K562 (cell line): ENCODE data around the gene EXOC6. TPM values are rescaled to one million over a fixed set of nuclear protein-coding genes. Genes with fewer than 3 reads are reported as not detected.

Experiments used
- EGR1 ChIP-seq: fragments of 450-650 bp; conservative IDR thresholded peaks from 2 replicates; pipeline ENCODE4 v1.6.1; 2017; ENCODE audit warnings: mild to moderate bottlenecking
- ETV1 ChIP-seq: fragments of 450-650 bp; conservative IDR thresholded peaks from 2 replicates; pipeline ENCODE4 v1.6.1; 2016; ENCODE audit warnings: missing genetic modification characterization, control low read depth, low read depth, missing compliant biosample characterization
- GABPB1 ChIP-seq: sonication (generic); formaldehyde crosslinking; IDR thresholded peaks from 2 replicates; pipeline ENCODE4 v1.8.0; 2022; ENCODE audit warnings: mild to moderate bottlenecking, missing genetic modification reagents
- HCFC1 ChIP-seq: IDR thresholded peaks from 2 replicates; pipeline ENCODE4 v1.6.1; 2012; ENCODE audit warnings: low read depth, low read length, improper control_type of control experiment
- KAT7 ChIP-seq: sonication (generic); formaldehyde crosslinking; IDR thresholded peaks from 2 replicates; pipeline ENCODE4 v1.8.0; 2022; ENCODE audit warnings: missing genetic modification reagents, mild to moderate bottlenecking, borderline replicate concordance
- KLF10 ChIP-seq: fragments of 250-450 bp; sonication (Bioruptor Pico); IDR thresholded peaks from 2 replicates; pipeline ENCODE4 v1.6.1; 2021; ENCODE audit warnings: matching md5 sums
- MAZ ChIP-seq, 2 experiments: fragments of 450-650 bp in 1 of 2; sonication (generic) in 1 of 2; formaldehyde crosslinking; IDR thresholded peaks in 1 of 2; conservative IDR thresholded peaks in 1 of 2; 2 replicates each; pipeline versions ENCODE4 v1.4.0 to v1.5.0; 2020; ENCODE audit warnings: mild to moderate bottlenecking in 1 of 2, missing genetic modification reagents in 1 of 2
- MXI1 ChIP-seq: IDR thresholded peaks from 2 replicates; pipeline ENCODE4 v1.6.1; 2011; ENCODE audit warnings: low read depth, mild to moderate bottlenecking, improper control_type of control experiment, low read length
- NR2C1 ChIP-seq, 2 experiments: fragments of 450-650 bp; IDR thresholded peaks; 2 replicates each; pipeline ENCODE4 v1.6.1; 2017; ENCODE audit warnings: mild to moderate bottlenecking in 2 of 2, antibody characterized with exemption in 1 of 2, inconsistent platforms in 1 of 2, missing compliant biosample characterization in 1 of 2, missing genetic modification characterization in 1 of 2
- PHF8 ChIP-seq: fragments of 200-600 bp; sonication (generic); IDR thresholded peaks from 2 replicates; pipeline ENCODE4 v1.6.1; 2012; ENCODE audit warnings: mixed run types, mild to moderate bottlenecking, inconsistent platforms, low read length, moderate library complexity, borderline replicate concordance
- PRMT5 ChIP-seq: sonication (generic); formaldehyde crosslinking; IDR thresholded peaks from 2 replicates; pipeline ENCODE4 v1.5.0; 2020; ENCODE audit warnings: missing genetic modification reagents
- SAFB ChIP-seq: fragments of 200-400 bp; formaldehyde crosslinking; IDR thresholded peaks from 2 replicates; pipeline ENCODE4 v1.6.1; 2017; ENCODE audit warnings: low read depth, low read length, borderline replicate concordance
- TAF7 ChIP-seq: fragments of 450-650 bp; IDR thresholded peaks from 2 replicates; pipeline ENCODE4 v1.6.1; 2016; ENCODE audit warnings: missing genetic modification characterization, missing compliant biosample characterization
- ZBTB8A ChIP-seq: fragments of 450-650 bp; IDR thresholded peaks from 2 replicates; pipeline ENCODE4 v1.6.1; 2018; ENCODE audit warnings: mild to moderate bottlenecking, moderate library complexity; ENCODE audit not compliant: partially characterized antibody
- ZNF589 ChIP-seq: fragments of 200-800 bp; sonication (Bioruptor generic); IDR thresholded peaks from 2 replicates; pipeline ENCODE4 v1.6.1; 2016; ENCODE audit warnings: low read depth, missing genetic modification characterization, missing compliant biosample characterization
- polyA plus RNA-seq, 8 experiments: library from polyadenylated mRNA; depleted of rRNA in 4 of 8; stranded (reverse) in 5 of 8; unstranded in 3 of 8; fragments of >200 nt; fragmentation: Nextera tagmentation in 2 of 8; fragmentation: Illumina TruSeq in 1 of 8; extraction: Ambion mirVana in 2 of 8; extraction: Trizol in 1 of 8; gene quantifications; 2 replicates each; pipeline versions ENCODE4 v1.2.1 to v1.2.3, GENCODE V29; 2011 to 2014; ENCODE audit warnings: inconsistent platforms in 1 of 8, missing spikeins in 1 of 8
- total RNA-seq, 7 experiments: library from RNA; depleted of rRNA in 6 of 7; stranded (reverse); fragments of >200 nt in 6 of 7; fragmentation: Illumina TruSeq in 2 of 7; extraction: Trizol in 2 of 7; gene quantifications; 2 replicates each; pipeline versions ENCODE4 v1.2.1 to v1.2.3, GENCODE V29; 2011 to 2021; ENCODE audit warnings: low replicate concordance in 1 of 7
- TF ChIP-seq, protein P1 (sequence below): fragments of 250-450 bp; sonication (Bioruptor Pico); IDR thresholded peaks from 2 replicates; pipeline ENCODE4 v1.9.0; 2021; ENCODE audit warnings: mild to moderate bottlenecking, inconsistent platforms
- TF ChIP-seq, protein P2 (sequence below): fragments of 450-650 bp; conservative IDR thresholded peaks from 2 replicates; pipeline ENCODE4 v1.6.1; 2016; ENCODE audit warnings: missing genetic modification characterization, low read depth, mild to moderate bottlenecking, missing compliant biosample characterization, moderate library complexity
- TF ChIP-seq, protein P3 (sequence below): fragments of 200-800 bp; sonication (Bioruptor generic); IDR thresholded peaks from 2 replicates; pipeline ENCODE4 v1.6.1; 2016; ENCODE audit warnings: missing genetic modification characterization, missing compliant biosample characterization

Gene EXOC6
- total and polyA plus RNA-seq, 9 of the 15 experiments (the other 6 are each of a cell fraction or from before 2014, with no cell fraction given), result 13.9 to 42.8 (median 24.9) TPM

DNA sequence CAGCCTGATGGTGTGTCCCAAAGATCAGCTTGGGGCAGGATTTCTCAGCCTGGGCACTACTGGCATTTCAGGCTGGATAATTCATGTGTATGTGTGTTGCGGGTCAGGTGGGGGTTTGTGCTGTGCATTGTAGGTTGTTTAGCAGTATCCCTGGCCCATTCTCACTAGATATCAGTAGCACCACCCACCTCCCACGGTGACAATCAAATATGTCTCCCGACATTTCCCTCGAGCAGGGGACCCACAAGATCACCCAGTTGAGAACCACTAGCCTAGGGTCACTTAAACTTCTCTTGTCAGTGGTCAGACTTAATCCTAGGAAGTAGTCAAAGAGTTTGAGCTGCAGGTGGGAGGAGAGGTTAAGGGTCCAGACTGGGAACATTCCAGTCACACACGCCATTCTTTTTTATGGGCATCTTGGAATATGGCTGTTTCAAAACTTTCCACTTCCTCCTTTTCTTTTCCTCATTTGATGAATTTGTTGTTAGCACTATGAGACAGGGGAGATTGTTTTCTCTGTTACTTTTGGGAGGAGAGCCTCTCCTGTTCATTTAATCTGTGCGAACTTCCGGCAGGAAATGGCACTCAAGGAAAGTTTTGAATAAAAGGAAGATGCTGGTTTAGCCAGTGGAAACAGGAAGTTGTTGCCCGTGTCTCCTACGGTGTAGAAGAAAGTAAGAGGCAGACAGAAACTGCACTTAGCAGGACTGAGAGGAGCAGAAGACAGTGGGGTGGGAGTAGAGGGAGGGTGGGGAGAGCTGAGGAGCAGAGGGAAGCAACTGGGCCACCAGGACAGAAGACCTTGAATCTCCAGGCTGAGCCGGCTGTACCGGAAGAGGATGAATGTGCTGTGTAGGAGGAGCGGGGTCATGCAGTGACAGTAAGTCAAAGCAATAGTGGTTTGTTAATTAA lies 17.6 kb upstream of the EXOC6 start (continued):
- TF ChIP-seq EGR1 (peak; percentile 40), KLF10 (CRISPR knock-in tag) (no peak), MAZ (CRISPR knock-in tag; conservative IDR thresholded peaks at IDR 0.05 in 1 of 2, IDR thresholded peaks at IDR 0.05 in 1 of 2) (0 out of 4 replicates have a peak, but pooled peaks of 1 of the 2 experiments have one; percentile 6), GABPB1 (CRISPR knock-in tag) (peak; percentile 25; the same call in 1 of the 2 replicates), ZNF589 (peak; percentile 50; the same call in 1 of the 2 replicates), ETV1 (peak; percentile 80), SAFB (no peak), NR2C1 (IDR thresholded peaks at IDR 0.05) (no peak), NR2C1 (tag; IDR thresholded peaks at IDR 0.05) (peak; percentile 57), ZBTB8A (no peak), PHF8 (peak; percentile 16; the same call in 1 of the 2 replicates), KAT7 (peak; percentile 36; the same call in 1 of the 2 replicates), TAF7 (tag) (peak; percentile 64; the same call in 1 of the 2 replicates), PRMT5 (no peak), HCFC1 (no peak), MXI1 (no peak)
- TF ChIP-seq, protein P1, sequence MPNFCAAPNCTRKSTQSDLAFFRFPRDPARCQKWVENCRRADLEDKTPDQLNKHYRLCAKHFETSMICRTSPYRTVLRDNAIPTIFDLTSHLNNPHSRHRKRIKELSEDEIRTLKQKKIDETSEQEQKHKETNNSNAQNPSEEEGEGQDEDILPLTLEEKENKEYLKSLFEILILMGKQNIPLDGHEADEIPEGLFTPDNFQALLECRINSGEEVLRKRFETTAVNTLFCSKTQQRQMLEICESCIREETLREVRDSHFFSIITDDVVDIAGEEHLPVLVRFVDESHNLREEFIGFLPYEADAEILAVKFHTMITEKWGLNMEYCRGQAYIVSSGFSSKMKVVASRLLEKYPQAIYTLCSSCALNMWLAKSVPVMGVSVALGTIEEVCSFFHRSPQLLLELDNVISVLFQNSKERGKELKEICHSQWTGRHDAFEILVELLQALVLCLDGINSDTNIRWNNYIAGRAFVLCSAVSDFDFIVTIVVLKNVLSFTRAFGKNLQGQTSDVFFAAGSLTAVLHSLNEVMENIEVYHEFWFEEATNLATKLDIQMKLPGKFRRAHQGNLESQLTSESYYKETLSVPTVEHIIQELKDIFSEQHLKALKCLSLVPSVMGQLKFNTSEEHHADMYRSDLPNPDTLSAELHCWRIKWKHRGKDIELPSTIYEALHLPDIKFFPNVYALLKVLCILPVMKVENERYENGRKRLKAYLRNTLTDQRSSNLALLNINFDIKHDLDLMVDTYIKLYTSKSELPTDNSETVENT (CRISPR knock-in tag), result no peak
- TF ChIP-seq, protein P2, sequence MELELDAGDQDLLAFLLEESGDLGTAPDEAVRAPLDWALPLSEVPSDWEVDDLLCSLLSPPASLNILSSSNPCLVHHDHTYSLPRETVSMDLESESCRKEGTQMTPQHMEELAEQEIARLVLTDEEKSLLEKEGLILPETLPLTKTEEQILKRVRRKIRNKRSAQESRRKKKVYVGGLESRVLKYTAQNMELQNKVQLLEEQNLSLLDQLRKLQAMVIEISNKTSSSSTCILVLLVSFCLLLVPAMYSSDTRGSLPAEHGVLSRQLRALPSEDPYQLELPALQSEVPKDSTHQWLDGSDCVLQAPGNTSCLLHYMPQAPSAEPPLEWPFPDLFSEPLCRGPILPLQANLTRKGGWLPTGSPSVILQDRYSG (tag), result peak; percentile 63; the same call in 1 of the 2 replicates
- TF ChIP-seq, protein P3, sequence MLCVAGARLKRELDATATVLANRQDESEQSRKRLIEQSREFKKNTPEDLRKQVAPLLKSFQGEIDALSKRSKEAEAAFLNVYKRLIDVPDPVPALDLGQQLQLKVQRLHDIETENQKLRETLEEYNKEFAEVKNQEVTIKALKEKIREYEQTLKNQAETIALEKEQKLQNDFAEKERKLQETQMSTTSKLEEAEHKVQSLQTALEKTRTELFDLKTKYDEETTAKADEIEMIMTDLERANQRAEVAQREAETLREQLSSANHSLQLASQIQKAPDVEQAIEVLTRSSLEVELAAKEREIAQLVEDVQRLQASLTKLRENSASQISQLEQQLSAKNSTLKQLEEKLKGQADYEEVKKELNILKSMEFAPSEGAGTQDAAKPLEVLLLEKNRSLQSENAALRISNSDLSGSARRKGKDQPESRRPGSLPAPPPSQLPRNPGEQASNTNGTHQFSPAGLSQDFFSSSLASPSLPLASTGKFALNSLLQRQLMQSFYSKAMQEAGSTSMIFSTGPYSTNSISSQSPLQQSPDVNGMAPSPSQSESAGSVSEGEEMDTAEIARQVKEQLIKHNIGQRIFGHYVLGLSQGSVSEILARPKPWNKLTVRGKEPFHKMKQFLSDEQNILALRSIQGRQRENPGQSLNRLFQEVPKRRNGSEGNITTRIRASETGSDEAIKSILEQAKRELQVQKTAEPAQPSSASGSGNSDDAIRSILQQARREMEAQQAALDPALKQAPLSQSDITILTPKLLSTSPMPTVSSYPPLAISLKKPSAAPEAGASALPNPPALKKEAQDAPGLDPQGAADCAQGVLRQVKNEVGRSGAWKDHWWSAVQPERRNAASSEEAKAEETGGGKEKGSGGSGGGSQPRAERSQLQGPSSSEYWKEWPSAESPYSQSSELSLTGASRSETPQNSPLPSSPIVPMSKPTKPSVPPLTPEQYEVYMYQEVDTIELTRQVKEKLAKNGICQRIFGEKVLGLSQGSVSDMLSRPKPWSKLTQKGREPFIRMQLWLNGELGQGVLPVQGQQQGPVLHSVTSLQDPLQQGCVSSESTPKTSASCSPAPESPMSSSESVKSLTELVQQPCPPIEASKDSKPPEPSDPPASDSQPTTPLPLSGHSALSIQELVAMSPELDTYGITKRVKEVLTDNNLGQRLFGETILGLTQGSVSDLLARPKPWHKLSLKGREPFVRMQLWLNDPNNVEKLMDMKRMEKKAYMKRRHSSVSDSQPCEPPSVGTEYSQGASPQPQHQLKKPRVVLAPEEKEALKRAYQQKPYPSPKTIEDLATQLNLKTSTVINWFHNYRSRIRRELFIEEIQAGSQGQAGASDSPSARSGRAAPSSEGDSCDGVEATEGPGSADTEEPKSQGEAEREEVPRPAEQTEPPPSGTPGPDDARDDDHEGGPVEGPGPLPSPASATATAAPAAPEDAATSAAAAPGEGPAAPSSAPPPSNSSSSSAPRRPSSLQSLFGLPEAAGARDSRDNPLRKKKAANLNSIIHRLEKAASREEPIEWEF (CRISPR knock-in tag), result no peak
